HUDEP-2 (cell line): ENCODE data around the gene DBH.

Experiments used
- DNase-seq, 76 experiments: peaks; one replicate each; lab custom pipeline; 2025; ENCODE audit not compliant: unreplicated experiment in 76 of 76; lab: John Stamatoyannopoulos, UW

The DBH gene

GRCh38 chr9:133693116-133693515, 57.0 kb downstream of the DBH start:
- DNase-seq = no peak

GRCh38 chr9:133693703-133694529, 57.8 kb downstream of the DBH start:
- DNase-seq = no peak

- no peak for DNase-seq
Observed at GRCh38 chr9:133694686-133695085, 58.5 kb downstream of the DBH start.

GRCh38 chr9:133696071-133696472, 59.9 kb downstream of the DBH start:
- DNase-seq = no peak

GRCh38 chr9:133699546-133699945, 63.4 kb downstream of the DBH start:
- DNase-seq = no peak

- DNase-seq = no peak
Observed at GRCh38 chr9:133700819-133701320, 64.7 kb downstream of the DBH start.

- DNase-seq = no peak
Observed at GRCh38 chr9:133701321-133701980, 65.3 kb downstream of the DBH start.

GRCh38 chr9:133701981-133702797, 66.0 kb downstream of the DBH start:
- DNase-seq = no peak

- no peak for DNase-seq
Observed at GRCh38 chr9:133702798-133703590, 66.8 kb downstream of the DBH start.

- DNase-seq = no peak
Observed at GRCh38 chr9:133703591-133704399, 67.6 kb downstream of the DBH start.

GRCh38 chr9:133704711-133705181, 68.6 kb downstream of the DBH start:
- DNase-seq = no peak

- DNase-seq = no peak
Observed at GRCh38 chr9:133705576-133705975, 69.4 kb downstream of the DBH start.

- DNase-seq = no peak
Observed at GRCh38 chr9:133706307-133707050, 70.3 kb downstream of the DBH start.

GRCh38 chr9:133707065-133707762, 71.1 kb downstream of the DBH start:
- no peak for DNase-seq

- no peak for DNase-seq
Observed at GRCh38 chr9:133707763-133708245, 71.6 kb downstream of the DBH start.

GRCh38 chr9:133708246-133709014, 72.3 kb downstream of the DBH start:
- DNase-seq = no peak
